ENCODE data around the gene KANSL1L. TPM values are rescaled to one million over a fixed set of nuclear protein-coding genes. Genes with fewer than 3 reads are reported as not detected.

The KANSL1L gene
- total RNA-seq, 4 donors from 2014 or later: 35.5 to 75.7 (median 49.1) TPM

DNA sequence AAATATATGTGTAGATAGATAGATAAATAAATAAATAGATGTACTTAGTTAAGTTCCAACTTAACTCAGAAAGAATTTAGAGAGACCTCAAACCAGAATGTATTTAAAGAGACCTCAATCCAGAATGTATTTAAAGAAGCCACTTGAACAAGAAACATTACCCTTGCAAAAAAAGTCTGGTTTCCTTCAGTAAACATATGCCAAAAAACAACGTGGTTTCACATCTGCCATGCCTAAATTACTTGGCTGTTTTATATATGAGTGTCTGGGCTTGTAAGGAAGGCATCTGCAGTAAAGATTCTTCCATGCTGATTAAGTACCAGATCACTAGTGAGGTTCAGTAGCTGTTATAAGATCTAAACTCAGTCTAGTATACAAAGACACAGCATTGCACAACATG lies 197.9 kb downstream of the KANSL1L start:
- TF ChIP-seq, protein P1, sequence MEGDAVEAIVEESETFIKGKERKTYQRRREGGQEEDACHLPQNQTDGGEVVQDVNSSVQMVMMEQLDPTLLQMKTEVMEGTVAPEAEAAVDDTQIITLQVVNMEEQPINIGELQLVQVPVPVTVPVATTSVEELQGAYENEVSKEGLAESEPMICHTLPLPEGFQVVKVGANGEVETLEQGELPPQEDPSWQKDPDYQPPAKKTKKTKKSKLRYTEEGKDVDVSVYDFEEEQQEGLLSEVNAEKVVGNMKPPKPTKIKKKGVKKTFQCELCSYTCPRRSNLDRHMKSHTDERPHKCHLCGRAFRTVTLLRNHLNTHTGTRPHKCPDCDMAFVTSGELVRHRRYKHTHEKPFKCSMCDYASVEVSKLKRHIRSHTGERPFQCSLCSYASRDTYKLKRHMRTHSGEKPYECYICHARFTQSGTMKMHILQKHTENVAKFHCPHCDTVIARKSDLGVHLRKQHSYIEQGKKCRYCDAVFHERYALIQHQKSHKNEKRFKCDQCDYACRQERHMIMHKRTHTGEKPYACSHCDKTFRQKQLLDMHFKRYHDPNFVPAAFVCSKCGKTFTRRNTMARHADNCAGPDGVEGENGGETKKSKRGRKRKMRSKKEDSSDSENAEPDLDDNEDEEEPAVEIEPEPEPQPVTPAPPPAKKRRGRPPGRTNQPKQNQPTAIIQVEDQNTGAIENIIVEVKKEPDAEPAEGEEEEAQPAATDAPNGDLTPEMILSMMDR (IDR thresholded peaks at IDR 0.05; ENCODE audit: low read depth): no peak

Other genes with a start within 250 kb of the KANSL1L start
- 10 to 100 TPM; 42.0 to 64.4 (median 51.4) TPM for gene RPE, start 168.8 kb downstream of the KANSL1L start, total RNA-seq
- gene ACADL, start 54.0 kb upstream of the KANSL1L start, total RNA-seq: 10 to 100 TPM; 15.3 to 41.8 (median 21.7) TPM
- not detected for gene MYL1, start 143.8 kb upstream of the KANSL1L start, total RNA-seq

All from subcutaneous adipose tissue (tissue), 4 donors.